Ammon's horn (tissue), 1 donor: ENCODE data around the gene SPG11.
"Not testable (repeated sequence)": the region's sequence is repeated elsewhere in the genome, so short reads cannot be mapped to it uniquely, and the experiment has no call there.

Experiments used
- DNase-seq: peaks from one replicate; pipeline ENCODE4 v3.0.0-alpha.2; 2016; ENCODE audit warnings: low spot score

Gene SPG11, protein sequence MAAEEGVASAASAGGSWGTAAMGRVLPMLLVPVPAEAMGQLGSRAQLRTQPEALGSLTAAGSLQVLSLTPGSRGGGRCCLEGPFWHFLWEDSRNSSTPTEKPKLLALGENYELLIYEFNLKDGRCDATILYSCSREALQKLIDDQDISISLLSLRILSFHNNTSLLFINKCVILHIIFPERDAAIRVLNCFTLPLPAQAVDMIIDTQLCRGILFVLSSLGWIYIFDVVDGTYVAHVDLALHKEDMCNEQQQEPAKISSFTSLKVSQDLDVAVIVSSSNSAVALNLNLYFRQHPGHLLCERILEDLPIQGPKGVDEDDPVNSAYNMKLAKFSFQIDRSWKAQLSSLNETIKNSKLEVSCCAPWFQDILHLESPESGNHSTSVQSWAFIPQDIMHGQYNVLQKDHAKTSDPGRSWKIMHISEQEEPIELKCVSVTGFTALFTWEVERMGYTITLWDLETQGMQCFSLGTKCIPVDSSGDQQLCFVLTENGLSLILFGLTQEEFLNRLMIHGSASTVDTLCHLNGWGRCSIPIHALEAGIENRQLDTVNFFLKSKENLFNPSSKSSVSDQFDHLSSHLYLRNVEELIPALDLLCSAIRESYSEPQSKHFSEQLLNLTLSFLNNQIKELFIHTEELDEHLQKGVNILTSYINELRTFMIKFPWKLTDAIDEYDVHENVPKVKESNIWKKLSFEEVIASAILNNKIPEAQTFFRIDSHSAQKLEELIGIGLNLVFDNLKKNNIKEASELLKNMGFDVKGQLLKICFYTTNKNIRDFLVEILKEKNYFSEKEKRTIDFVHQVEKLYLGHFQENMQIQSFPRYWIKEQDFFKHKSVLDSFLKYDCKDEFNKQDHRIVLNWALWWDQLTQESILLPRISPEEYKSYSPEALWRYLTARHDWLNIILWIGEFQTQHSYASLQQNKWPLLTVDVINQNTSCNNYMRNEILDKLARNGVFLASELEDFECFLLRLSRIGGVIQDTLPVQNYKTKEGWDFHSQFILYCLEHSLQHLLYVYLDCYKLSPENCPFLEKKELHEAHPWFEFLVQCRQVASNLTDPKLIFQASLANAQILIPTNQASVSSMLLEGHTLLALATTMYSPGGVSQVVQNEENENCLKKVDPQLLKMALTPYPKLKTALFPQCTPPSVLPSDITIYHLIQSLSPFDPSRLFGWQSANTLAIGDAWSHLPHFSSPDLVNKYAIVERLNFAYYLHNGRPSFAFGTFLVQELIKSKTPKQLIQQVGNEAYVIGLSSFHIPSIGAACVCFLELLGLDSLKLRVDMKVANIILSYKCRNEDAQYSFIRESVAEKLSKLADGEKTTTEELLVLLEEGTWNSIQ (N-terminal part only)

DNA sequence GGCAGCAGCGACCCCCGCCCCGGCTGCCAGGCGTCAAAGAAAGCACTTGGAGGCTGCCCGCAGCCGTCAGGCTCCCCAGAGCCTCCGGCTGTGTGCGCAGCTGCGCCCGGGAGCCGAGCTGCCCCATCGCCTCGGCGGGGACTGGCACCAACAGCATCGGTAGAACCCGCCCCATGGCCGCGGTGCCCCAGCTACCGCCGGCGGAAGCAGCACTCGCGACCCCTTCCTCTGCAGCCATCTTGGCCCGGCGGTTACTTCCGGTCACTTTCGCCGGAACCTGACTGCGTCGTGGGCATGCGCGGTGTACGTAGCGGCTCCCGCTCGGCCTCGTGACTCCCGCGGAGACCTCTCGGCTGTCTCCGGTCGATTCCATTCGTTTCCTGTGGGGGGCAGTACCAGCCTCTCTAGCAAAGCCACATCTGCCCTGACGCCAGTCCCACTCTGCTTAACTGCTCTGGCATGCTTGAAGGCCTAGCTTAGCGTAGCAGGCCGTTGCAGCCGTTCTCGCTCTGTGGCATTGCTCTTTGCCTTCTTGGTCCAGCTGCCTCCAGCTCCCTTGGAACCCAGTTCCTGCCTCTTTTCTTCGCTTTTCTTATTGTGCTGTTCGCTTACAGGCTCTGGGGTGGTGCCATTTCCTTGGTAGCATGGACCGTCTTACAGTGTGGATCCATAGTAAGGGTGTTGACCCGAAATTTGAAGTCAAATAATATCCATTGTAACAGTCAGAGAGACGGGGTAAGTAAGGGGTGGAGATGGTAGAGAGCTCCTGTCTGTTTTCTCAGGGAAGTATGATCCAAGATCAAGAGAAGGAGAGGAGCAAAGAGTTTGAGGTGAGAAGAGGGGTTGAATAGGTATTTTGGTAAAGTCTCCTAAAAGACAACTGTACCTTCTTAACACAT is at the start of gene SPG11:
TSS of gene SPG11 (minus strand) at position 253 of the 899 bp plus-strand sequence. CDS start at position 238, 15 bp downstream.
- DNase-seq, result peak; percentile 98

DNA sequence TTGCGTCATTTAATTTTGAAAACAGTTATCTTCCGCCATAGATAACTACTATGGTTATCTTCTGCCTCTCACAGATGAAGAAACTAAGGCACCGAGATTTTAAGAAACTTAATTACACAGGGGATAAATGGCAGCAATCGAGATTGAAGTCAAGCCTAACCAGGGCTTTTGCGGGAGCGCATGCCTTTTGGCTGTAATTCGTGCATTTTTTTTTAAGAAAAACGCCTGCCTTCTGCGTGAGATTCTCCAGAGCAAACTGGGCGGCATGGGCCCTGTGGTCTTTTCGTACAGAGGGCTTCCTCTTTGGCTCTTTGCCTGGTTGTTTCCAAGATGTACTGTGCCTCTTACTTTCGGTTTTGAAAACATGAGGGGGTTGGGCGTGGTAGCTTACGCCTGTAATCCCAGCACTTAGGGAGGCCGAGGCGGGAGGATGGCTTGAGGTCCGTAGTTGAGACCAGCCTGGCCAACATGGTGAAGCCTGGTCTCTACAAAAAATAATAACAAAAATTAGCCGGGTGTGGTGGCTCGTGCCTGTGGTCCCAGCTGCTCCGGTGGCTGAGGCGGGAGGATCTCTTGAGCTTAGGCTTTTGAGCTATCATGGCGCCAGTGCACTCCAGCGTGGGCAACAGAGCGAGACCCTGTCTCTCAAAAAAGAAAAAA is 49.0 kb upstream of the SPG11 start:
- DNase-seq, result peak; percentile 79

DNA sequence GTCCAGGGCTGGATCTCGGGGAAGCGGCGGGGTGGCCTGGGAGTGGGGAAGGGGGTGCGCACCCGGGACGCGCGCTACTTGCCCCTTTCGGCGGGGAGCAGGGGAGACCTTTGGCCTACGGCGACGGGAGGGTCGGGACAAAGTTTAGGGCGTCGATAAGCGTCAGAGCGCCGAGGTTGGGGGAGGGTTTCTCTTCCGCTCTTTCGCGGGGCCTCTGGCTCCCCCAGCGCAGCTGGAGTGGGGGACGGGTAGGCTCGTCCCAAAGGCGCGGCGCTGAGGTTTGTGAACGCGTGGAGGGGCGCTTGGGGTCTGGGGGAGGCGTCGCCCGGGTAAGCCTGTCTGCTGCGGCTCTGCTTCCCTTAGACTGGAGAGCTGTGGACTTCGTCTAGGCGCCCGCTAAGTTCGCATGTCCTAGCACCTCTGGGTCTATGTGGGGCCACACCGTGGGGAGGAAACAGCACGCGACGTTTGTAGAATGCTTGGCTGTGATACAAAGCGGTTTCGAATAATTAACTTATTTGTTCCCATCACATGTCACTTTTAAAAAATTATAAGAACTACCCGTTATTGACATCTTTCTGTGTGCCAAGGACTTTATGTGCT is 48.4 kb upstream of the SPG11 start:
- DNase-seq, result peak; percentile 39

DNA sequence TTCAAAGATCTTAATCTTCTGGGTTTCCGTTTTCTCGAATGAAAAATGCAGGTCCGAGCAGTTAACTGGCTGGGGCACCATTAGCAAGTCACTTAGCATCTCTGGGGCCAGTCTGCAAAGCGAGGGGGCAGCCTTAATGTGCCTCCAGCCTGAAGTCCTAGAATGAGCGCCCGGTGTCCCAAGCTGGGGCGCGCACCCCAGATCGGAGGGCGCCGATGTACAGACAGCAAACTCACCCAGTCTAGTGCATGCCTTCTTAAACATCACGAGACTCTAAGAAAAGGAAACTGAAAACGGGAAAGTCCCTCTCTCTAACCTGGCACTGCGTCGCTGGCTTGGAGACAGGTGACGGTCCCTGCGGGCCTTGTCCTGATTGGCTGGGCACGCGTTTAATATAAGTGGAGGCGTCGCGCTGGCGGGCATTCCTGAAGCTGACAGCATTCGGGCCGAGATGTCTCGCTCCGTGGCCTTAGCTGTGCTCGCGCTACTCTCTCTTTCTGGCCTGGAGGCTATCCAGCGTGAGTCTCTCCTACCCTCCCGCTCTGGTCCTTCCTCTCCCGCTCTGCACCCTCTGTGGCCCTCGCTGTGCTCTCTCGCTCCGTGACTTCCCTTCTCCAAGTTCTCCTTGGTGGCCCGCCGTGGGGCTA is 47.8 kb upstream of the SPG11 start, which contains the start of the genes B2M and PATL2:
TSS of gene B2M (plus strand) at position 422 of the 647 bp plus-strand sequence. CDS start at position 452, 30 bp downstream.
TSS of gene PATL2 (minus strand) at position 228 of the 647 bp plus-strand sequence. CDS start 34,833 bp downstream, outside the sequence.
- DNase-seq, result peak; percentile 98

DNA sequence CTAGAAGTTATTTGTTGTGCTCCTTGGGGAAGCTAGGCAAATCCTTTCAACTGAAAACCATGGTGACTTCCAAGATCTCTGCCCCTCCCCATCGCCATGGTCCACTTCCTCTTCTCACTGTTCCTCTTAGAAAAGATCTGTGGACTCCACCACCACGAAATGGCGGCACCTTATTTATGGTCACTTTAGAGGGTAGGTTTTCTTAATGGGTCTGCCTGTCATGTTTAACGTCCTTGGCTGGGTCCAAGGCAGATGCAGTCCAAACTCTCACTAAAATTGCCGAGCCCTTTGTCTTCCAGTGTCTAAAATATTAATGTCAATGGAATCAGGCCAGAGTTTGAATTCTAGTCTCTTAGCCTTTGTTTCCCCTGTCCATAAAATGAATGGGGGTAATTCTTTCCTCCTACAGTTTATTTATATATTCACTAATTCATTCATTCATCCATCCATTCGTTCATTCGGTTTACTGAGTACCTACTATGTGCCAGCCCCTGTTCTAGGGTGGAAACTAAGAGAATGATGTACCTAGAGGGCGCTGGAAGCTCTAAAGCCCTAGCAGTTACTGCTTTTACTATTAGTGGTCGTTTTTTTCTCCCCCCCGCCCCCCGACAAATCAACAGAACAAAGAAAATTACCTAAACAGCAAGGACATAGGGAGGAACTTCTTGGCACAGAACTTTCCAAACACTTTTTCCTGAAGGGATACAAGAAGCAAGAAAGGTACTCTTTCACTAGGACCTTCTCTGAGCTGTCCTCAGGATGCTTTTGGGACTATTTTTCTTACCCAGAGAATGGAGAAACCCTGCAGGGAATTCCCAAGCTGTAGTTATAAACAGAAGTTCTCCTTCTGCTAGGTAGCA is 47.0 kb upstream of the SPG11 start:
- peak; percentile 59 for DNase-seq

DNA sequence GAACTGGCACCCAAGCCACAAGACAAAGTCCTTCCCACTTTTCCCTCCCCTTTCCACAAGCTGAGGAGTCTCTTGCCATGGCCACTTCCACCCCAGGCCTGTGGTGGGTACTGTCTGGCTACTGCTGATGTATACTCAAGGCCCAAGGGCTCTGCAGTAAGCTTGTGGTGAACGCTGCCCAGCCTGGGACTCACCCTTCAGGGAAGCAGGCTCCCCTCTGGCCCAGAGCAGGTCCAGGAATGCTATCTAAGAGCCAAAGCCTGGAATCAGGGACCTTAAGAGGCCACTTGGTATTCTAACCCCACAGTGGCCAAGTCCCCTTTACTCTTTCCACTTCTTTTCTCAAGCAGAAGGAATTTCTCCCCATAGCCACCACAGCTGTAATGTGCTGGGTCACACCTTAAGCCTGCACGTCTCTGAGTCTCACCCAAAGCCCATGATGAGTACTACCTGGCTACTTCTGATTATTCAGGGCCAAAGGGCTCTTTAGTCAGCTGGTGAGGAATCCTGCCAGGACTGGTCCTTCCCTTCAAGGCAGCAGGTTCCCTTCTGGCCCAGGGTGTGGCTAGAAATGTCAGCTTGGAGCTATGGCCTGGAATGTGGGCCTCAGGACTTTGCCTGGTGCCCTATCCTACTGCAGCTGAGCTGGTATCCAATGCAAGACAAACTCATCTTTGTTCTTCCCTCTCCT is 43.6 kb upstream of the SPG11 start:
- no peak for DNase-seq

DNA sequence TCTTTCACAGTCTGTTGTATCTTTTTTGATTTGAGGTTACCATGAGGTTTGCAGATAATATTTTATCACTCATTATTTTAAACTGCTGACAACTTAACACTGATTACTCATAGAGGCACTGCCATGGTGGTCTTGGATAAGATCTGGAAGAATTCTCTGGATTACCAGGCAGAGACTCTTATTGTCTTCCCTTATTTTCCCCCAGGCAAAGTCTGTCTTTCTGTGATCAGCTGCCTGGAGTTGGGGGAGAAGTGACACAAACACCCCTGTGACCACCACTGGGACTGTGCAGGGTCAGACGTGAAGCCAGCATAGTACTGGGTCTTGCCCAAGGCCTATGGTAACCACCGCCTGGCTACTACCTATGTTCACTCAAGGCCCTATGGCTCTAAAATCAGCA is 42.9 kb upstream of the SPG11 start:
- DNase-seq, result no peak

DNA sequence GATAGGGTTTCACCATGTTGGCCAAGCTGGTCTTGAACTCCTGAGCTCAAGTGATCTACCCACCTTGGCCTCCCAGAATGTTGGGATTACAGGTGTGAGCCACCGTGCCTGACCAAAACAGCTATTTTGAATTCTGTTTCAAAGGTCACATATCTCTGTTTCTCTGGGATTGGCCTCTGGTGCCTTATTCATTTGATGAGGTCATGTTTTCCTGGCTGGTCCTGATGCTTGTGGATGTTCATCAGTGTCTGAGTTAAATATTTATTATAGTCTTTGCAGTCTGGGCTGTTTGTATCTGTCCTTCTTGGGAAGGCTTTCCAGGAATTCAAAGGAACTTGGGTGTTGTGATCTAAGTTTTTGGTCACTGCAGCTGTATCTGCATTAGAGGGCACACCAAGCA is 42.5 kb upstream of the SPG11 start:
- no peak for DNase-seq

DNA sequence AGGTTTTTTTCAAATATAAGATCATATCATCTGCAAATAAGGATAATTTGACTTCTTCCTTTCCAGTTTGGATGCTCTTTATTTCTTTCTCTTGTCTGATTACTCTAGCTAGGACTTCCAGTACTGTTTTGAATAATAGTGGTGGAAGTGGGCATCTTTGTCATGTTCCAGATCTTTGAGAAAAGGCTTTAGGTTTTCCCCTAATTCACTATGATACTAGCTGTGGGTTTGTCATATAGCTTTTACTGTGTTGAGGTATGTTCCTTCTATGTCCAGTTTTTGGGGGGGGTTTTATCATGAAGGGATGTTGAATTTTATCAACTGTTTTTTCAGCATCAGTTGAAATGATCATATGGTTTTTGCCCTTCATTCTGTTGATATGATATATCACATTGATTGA is 37.2 kb upstream of the SPG11 start:
- DNase-seq, result not testable (repeated sequence)

DNA sequence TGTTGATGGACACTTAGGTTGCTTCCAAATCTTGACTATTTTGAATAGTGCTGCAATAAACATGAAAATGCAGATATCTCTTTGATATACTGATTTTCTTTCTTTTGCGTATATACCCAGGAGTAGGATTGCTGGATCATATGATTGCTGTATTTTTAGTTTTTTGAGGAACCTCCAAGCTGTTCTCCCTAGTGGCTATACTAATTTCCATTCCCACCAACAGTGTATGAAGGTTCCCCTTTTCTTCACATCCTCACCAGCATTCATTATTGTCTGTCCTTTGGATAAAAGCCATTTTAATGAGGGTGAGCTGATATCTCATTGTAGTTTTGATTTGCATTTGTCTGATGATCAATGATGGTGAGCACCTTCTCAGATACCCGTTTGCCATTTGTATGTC is 35.2 kb upstream of the SPG11 start:
- DNase-seq, result no peak

DNA sequence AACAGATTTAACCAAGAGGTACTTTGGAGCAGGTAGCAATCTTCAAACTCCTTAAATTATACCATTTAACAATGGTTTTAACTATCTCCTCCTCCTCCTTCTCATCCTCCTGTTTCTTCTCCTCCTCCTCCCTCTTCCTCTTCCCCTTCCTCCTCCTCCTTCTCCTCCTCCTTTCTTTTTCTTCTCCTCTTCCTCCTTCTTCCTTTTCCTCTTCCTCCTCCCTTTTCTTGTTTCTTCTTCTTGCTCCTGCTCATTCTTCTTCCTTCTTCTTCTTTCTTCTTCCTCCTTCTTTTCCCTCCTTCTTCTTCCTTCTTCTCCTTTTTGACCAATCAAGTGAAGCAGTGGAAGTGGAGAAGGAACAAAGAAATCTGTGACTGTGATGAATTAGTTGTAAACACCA is 33.6 kb upstream of the SPG11 start:
- no peak for DNase-seq

DNA sequence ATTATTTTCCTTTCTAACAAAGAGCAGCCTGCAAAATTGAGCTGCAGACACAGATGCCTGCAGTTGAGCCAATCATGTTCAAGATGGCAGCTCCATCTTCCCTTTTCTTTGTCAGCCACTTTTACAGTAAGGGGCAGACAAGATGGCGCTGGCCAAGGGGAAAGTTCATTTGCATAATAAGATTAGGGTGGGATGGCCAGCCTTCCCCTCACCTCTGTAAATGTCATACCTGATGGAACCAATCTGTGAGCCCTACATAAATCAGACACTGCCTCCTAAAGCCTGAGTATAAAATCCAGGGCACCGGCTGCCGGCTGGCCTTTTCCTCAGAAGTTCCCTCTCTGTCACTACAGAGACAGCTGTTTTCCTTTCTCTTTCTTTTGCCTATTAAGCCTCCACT is 31.8 kb upstream of the SPG11 start:
- no peak for DNase-seq

DNA sequence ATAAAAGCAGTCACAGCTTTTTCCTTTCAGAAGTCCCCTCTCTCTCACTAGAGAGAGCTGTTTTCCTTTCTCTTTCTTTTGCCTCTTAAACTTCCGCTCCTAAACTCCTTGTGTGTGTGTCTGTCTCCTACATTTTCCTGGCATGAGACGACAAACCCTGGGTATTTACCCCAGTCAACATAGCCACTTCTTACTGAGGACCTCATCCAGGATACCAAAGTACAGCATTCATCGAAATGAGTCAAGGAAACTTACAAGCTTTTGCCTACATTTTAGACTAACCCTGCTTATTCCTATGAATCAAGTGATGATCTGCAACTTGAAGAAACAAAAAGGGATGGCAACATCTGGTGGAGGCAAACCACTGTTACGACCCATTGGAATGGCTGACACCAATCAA is 31.0 kb upstream of the SPG11 start:
- no peak for DNase-seq

DNA sequence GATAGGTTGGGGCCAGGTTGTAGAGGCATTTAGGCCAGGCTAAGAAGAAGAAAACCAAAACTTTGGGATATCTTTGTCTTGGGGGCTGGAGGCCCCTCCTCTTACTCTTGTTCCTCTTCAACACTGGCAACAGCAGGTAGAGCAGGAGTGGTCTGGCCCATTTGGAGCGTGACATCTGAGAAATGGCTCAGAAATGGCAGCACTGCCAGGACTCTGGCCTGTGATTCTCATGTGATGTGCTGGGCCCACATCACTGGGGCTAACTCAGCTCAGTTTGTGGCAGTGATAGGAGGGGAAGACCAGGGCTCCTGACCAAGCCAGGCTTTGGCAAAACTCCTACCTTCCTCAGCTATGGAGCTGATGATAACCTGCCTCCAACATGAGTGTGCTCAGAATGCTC is 29.2 kb upstream of the SPG11 start:
- no peak for DNase-seq

DNA sequence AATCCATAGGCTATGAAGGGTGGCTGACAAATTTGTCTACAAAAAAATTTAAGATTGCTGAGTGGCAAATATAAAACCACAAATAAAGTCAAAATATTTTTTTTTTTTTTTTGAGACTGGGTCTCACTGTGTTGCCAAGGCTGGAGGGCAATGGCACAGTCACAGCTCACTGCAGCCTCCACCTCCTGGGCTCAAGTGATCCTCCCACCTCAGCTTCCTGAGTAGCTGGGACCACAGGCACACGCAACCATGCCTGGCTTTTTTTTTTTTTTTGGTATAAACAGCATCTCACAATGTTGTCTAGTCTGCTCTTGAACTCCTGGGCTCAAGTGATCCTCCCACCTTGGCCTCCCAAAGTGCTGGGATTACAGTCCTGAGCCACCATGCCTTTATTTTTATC is 26.8 kb upstream of the SPG11 start:
- DNase-seq, result not testable (repeated sequence)

DNA sequence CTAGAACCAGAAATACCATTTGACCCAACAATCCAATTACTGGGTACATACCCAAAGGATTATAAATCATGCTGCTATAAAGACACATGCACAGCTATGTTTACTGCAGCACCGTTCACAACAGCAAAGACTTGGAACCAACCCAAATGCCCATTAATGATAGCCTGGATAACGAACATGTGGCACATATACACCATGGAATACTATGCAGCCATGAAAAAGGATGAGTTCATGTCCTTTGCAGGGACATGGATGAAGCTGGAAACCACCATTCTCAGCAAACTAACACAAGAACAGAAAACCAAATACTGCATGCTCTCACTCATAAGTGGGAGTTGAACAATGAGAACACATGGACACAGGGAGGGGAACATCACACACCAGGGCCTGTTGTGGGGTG is 25.9 kb upstream of the SPG11 start:
- not testable (repeated sequence) for DNase-seq

DNA sequence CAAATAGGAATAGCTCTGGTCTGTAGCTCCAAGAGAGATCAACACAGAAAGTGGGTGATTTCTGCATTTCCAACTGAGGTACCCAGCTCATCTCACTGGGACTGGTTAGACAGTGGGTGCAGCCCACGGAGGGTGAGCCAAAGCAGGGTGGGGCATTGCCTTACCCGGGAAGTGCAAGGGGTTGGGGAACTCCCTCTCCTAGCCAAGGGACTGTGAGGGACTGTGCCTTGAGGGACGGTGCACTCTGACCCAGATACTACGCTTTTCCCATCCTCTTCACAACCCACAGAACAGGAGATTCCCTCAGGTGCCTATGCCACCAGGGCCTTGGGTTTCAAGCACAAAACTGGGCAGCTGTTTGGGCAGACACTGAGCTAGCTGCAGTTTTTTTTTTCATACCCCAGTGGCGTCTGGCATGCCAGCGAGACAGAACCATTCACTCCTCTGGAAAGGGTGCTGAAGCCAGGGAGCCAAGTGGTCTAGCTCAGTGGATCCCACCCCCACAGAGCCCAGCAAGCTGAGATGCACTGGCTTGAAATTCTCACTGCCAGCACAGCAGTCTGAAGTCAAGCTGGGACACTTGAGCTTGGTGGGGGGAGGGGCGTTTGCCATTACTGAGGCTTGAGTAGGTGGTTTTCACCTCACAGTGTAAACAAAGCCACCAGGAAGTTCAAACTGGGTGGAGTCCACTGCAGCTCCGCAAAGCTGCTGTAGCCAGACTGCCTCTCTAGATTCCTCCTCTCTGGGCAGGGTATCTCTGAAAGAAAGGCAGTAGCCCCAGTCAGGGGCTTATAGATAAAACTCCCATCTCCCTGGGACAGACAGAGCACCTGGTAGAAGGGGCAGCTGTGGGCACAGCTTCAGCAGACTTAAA is 19.6 kb upstream of the SPG11 start:
- DNase-seq, result not testable (repeated sequence)
